HG03378 (cell line): Measurements from ENCODE around the gene KIAA1210.
"Not testable (repeated sequence)": the region's sequence is repeated elsewhere in the genome, so short reads cannot be mapped to it uniquely, and the experiment has no call there.

ENCODE experiments used
- ATAC-seq: cut with Tn5 transposase; IDR thresholded peaks from one replicate; pipeline ENCODE4 v1.9.1; 2021; ENCODE audit warnings: mild to moderate bottlenecking, moderate library complexity; ENCODE audit not compliant: unreplicated experiment

Gene KIAA1210

DNA sequence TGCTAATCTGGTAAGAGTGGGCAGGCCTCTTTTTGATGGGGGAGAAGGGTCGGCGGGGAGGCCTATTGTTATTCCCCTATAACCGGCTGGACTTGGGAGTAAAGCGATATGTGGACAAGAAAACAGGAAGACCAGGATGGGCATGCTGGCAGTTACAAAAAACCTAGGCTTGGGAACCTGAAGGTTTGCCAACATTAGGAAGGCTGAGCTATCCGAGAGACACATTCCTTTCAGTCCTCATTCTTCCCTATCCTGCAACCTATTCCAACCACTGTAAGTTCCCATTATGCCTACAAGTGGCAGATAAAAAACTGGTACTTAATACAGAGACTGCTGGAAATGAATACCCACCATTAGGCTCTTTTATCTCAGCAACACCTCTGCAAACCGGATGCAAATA, 87.2 kb downstream of the KIAA1210 start:
- ATAC-seq: no peak

DNA sequence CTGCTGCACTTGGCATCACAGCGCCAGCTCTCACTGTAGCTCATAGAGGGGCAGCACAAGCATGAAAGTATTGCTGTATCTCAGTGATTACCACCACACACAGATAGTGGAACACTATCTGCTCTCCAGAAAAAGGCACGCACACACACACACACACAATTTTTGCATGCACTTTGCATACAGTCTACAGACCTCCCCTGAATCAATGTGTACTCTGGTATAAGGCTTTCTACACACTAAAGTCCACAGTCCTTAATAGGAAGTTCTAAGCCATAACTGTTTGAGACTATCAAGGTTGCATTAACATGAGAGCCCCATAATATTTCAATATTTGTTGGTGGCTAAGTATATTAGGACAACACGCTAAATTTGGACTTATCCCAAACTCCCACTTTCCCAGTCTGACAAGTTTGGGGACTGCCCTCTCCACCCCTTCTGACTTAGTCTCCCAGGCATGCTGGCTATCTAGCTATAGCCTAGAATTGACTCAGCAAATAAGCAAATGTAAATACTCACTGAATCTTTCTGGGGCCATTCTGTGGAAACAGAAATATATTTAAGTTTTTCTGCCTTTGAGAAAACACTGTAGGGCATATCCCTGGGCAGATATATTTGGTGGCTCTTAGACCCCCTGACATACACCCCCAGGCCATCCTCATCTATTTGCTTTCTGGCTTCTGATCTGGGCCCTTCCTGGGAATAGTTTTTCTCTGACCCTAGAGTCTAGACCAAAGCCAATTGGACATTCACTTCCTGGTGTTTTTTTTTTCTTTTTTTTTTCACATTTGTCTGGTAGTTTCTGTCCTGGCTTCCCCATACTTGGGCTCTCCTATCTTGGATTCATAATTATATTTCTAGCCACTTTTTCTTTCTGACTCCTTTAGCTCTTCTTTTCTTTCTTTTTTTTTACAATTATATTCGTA, 91.2 kb downstream of the KIAA1210 start:
- no peak for ATAC-seq

DNA sequence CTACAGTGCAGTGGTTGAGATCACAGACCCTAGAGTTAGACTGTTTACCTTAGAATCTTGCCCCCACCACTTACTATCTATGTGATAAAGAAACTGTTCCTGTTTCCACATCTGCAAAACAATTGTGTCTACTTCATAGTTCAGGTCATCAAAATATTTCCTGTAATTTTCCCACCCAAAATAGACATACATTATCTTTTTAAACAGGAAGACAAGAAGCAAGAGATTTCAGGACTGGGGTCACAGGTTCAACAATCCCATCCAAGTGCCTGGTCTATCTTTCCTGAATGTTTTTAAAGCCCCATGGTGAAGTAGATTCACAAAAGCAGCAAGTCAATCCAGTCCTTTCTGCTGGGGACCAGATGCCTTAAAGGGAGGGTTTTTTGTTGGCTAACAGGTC, 96.6 kb downstream of the KIAA1210 start:
- no peak for ATAC-seq

DNA sequence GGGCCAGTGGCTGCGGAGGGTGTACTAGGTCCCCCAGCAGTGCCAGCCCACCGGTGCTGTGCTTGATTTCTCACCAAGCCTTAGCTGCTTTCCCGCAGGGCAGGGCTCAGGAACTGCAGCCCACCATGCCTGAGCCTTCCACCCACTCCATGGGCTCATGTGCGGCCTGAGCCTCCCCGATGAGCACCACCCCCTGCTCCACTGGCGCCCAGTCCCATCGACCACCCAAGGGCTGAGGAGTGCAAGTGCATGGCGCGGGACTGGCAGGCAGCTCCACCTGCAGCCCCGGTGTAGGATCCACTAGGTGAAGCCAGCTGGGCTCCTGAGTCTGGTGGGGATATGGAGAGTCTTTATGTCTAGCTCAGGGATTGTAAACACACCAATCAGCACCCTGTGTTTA, 98.0 kb downstream of the KIAA1210 start:
- not testable (repeated sequence) for ATAC-seq

DNA sequence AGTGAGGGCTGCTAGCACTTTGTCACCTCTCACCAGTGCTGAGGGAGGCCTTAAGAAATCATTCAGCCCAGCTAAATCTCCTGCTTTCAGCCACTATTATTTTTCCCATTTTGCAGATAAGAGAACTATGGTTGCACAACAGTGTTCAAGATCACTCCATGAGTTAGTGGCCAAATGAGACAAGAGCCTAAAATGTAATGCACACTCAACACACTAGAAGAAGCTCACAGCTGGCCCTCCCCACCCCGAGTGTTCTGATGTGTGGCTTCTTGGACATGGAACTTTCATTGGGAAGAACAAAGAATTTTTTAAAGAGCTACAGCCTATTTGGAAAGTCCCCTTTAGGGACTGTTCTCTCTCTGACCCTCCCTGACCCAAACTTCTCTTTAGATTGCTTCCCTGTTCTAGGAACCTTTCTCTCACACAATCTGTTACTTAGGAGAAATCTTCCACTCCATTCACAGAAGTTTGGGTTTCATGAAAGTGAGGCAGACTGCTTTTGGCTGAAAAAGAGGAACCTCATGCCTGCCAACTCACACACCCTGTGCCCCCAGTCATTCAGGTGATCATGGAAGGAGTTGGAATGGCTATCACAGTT, 98.8 kb downstream of the KIAA1210 start:
- ATAC-seq: no peak
